D721Med (cell line): ENCODE data around the gene ZC3H15.

Experiments used
- DNase-seq: peaks from one replicate; pipeline ENCODE4 v3.0.0; 2011; ENCODE audit warnings: low spot score; ENCODE audit not compliant: insufficient read length
- FAIRE-seq: peaks from 2 replicates; lab custom pipeline; 2011; peaks lifted over from hg19 to GRCh38; lab: Jason Lieb, UNC
- CTCF ChIP-seq: IDR thresholded peaks from 2 replicates; pipeline ENCODE4 v1.5.1; 2012; ENCODE audit warnings: mild to moderate bottlenecking, control low read depth; ENCODE audit not compliant: insufficient read depth; ENCODE audit errors: missing control alignments

ZC3H15 gene

GRCh38 chr2:186496401-186496800 lies 10.3 kb downstream of the ZC3H15 start:
- FAIRE-seq (no peak), DNase-seq (no peak)
- TF ChIP-seq CTCF: no peak

GRCh38 chr2:186497928-186498327 lies 11.9 kb downstream of the ZC3H15 start:
- no peak for TF ChIP-seq CTCF
- DNase-seq (no peak), FAIRE-seq (no peak)

DNA sequence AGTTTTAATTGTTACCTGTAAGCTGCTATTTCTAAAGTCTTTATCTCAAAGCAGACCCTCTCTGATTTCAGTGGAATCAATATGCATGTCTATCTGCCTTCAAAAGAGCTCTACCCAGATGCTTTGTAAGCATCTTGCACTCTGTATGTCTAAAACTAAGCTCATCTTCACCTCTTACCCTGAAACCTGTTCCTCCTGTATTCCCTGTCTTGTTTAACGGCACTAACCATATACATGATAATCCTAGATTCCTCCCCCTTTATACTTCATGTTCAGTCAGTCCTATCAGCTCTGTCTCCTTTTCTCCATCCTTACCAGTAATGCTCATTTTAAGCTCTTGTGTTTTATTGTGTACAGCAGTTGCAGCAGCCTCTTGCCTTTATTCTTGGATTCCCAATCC lies 12.8 kb downstream of the ZC3H15 start:
- no peak for DNase-seq
- FAIRE-seq: no peak
- TF ChIP-seq CTCF: no peak

DNA sequence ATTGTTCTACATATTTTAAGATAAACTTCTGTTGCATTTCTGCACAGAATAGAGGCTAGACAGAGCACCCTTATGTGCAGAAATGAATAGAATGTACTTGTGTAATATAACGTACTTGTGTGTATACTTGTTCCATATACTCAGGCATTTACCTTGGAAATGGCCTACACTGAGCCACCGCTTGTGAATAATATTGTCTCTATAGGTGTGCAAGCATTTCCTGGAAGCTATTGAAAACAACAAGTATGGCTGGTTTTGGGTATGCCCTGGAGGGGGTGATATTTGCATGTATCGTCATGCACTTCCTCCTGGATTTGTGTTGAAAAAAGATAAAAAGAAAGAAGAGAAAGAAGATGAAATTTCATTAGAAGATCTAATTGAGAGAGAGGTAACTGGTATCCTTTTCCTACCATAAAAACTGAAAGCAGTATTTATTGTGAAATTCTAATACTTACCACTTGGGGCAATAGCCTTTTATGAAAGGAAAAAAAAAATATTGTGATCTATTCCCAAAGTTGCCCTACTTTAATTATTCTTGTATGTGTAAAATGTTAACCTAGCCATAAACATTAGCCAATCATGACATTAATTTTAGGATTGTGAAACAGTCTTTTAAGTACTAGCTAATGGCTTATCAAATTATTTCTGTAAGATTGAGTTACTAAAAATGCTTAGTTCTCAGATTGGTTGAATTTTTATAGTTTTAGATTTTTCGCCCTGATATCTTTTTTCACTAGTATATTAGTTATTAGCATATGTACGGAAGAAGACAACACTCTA lies 18.0 kb downstream of the ZC3H15 start:
- peak; percentile 52 for TF ChIP-seq CTCF
- FAIRE-seq: no peak

DNA sequence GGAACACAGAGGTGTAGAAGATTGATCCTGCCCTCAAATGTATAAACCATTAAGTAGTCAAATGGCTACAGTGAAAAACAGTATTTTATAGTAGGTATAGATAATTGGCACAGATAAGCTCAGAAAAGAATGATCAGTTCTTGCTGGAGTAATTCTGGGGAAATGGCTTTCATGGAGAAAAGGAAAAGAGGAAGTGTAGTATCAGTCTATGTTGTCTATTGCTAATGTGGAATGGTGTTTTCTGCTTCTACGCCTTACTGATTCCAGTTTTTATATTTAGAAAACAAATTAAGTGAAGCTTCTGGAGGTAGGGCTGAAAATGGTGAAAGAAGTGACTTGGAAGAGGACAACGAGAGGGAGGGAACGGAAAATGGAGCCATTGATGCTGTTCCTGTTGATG lies 22.2 kb downstream of the ZC3H15 start:
- DNase-seq: no peak
- no peak for FAIRE-seq
- no peak for TF ChIP-seq CTCF

More for the DNA sequence above, 18.0 kb downstream of the ZC3H15 start:
- DNase-seq: no peak

- FAIRE-seq (no peak), DNase-seq (no peak)
- no peak for TF ChIP-seq CTCF
These were observed 29.3 kb downstream of the ZC3H15 start for GRCh38 chr2:186515376-186515775.

- no peak for DNase-seq
- TF ChIP-seq CTCF: no peak
- no peak for FAIRE-seq
These were observed 30.3 kb downstream of the ZC3H15 start for GRCh38 chr2:186516396-186516795.
